ENCODE results near the gene TTF2. TPM values are rescaled to one million over a fixed set of nuclear protein-coding genes. Genes with fewer than 3 reads are reported as not detected.

Gene TTF2
- total and polyA plus RNA-seq, 9 of the 15 experiments (the other 6 are each of a cell fraction or from before 2014, with no cell fraction given): 9.4 to 71.1 (median 42.1) TPM

DNA sequence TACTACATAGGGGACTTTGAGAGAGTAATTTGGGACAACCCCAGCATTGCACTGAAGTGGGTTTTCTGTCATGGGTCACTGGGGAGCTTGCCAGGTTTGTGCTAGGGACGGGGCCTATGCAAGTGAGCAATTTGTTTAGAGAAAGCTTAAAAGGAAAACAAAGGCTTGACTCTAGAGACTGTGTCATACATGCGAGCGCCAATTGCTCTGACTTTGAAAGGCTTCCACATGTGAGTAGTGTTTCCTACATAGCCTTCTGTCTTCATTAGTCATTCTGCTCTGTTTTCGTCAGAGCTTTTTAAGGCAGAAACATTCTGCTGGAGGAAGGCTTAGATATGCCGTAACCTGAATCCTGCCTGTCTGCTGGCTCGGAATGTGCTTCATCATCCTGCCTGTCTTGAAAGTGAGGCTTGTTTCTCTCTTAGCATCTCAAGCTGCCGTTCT, 33.0 kb downstream of the TTF2 start (continued):
- TF ChIP-seq, protein P1, sequence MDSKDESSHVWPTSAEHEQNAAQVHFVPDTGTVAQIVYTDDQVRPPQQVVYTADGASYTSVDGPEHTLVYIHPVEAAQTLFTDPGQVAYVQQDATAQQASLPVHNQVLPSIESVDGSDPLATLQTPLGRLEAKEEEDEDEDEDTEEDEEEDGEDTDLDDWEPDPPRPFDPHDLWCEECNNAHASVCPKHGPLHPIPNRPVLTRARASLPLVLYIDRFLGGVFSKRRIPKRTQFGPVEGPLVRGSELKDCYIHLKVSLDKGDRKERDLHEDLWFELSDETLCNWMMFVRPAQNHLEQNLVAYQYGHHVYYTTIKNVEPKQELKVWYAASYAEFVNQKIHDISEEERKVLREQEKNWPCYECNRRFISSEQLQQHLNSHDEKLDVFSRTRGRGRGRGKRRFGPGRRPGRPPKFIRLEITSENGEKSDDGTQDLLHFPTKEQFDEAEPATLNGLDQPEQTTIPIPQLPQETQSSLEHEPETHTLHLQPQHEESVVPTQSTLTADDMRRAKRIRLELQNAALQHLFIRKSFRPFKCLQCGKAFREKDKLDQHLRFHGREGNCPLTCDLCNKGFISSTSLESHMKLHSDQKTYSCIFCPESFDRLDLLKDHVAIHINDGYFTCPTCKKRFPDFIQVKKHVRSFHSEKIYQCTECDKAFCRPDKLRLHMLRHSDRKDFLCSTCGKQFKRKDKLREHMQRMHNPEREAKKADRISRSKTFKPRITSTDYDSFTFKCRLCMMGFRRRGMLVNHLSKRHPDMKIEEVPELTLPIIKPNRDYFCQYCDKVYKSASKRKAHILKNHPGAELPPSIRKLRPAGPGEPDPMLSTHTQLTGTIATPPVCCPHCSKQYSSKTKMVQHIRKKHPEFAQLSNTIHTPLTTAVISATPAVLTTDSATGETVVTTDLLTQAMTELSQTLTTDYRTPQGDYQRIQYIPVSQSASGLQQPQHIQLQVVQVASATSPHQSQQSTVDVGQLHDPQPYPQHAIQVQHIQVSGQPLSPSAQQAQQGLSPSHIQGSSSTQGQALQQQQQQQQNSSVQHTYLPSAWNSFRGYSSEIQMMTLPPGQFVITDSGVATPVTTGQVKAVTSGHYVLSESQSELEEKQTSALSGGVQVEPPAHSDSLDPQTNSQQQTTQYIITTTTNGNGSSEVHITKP (IDR thresholded peaks at IDR 0.05; ENCODE audit: partially characterized antibody): peak; percentile 36
- no peak for TF ChIP-seq ZNF407 (IDR thresholded peaks at IDR 0.05; ENCODE audit: low read depth)
- no peak for TF ChIP-seq ARNT (IDR thresholded peaks at IDR 0.05)
- TF ChIP-seq CBFA2T3 (IDR thresholded peaks at IDR 0.05): 0 out of 2 replicates have a peak, but pooled peaks have one; percentile 26
- TF ChIP-seq, protein P2, sequence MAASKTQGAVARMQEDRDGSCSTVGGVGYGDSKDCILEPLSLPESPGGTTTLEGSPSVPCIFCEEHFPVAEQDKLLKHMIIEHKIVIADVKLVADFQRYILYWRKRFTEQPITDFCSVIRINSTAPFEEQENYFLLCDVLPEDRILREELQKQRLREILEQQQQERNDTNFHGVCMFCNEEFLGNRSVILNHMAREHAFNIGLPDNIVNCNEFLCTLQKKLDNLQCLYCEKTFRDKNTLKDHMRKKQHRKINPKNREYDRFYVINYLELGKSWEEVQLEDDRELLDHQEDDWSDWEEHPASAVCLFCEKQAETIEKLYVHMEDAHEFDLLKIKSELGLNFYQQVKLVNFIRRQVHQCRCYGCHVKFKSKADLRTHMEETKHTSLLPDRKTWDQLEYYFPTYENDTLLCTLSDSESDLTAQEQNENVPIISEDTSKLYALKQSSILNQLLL (CRISPR knock-in tag; IDR thresholded peaks at IDR 0.05; ENCODE audit: borderline replicate concordance): no peak

Data from K562 (cell line).